Measurements from ENCODE around the gene ZNF568.
A peak's percentile ranks its signal among the peaks of the same experiment; 100 is the strongest.

Gene ZNF568

DNA sequence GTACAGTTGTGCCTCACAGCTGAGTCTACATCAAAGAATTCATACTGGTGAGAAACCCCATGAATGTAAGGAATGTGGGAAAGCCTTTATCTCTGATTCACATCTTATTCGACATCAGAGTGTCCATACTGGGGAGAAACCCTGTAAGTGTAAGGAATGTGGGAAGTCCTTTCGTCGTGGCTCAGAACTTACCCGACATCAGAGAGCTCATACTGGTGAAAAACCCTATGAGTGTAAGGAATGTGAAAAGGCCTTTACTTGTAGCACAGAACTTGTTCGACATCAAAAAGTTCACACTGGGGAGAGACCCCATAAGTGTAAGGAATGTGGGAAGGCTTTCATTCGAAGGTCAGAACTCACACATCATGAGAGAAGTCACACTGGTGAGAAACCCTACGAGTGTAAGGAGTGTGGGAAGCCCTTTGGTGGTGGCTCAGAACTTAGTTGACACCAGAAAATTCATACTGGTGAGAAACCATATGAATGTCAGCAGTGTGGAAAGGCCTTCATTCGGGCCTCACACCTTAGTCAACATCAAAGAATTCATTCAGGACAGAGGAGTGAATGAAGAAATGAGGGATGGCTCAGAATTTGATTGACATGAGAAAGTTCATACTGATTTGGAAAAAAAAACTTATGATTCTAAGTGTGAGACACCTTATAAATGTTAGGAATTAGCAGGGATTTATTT lies 81.2 kb downstream of the ZNF568 start:
- H3K4me3 ChIP-seq (ENCODE audit: low read depth, low read length) = no peak overlapping the region
- no peak for DNase-seq (ENCODE audit: low read depth)

DNA sequence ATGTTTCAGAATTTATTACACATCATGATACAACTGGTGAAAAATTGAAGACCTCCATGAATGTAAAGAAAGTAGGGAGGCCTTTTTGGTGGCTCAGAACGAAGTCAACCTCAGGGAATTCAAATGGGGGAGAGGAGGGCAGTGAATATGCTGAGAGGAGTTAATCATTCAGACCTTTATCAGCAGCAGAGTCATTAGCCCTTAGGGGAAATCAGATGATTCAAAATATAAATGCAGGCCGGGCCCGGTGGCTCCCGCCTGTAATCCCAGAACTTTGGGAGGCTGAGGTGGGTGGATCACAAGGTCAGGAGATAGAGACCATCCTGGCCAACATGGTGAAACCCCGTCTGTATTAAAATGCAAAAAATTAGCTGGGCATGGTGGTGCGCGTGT lies 81.7 kb downstream of the ZNF568 start:
- no peak for DNase-seq (ENCODE audit: low read depth)

DNA sequence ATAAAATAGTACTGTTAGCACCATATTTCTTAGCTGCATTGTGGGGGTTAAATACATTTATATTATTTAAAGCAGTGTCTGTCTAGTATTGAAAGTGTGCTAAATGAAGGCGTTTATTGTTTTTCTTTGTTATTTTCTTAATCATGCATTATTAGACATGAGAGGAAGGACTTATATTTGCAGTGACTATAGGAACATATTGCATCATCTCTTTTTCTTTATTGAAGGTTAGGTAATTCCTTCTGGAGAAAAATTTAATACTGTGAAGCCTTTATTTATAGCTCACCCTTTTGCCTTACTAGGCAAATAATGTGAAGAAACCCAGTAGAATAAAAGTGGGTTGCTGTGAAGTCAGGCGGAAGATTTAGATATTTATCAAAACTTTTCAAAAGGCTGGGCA lies 83.2 kb downstream of the ZNF568 start:
- no peak overlapping the region for H3K4me3 ChIP-seq (ENCODE audit: low read depth, low read length)
- no peak for DNase-seq (ENCODE audit: low read depth)

More for the DNA sequence above, 81.7 kb downstream of the ZNF568 start:
- H3K4me3 ChIP-seq (ENCODE audit: low read depth, low read length) = no peak overlapping the region

DNA sequence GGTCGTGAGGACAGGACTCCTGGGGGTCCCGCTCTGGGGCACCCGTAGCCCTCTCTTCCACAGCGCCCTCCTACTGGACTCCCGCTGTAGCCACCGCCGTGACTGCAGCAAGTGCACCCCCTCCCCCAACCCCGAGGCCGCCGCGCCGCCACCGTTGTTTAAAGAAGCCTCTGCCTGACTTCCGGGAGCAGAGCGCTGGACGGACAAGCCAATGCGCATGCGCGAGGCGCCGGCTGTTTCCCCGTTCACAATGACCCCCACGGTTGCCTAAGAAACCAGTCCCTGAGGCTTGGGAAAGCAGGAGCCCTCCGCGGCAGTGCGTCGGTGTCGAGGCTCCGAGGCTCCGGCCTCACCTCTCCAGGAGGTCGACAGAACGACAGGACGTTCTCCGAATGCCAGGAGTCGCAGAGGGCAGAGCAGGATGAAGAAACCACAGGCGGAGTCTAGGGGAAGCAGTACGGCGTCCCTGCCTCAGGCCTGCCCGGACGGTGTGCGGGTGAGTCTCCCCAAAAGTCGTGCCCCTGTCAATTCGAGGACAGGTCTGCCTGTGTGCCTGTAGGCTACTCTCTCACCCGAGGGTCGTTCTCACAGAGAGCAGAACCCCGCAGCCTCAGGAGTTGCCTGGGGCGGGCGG lies 91.6 kb downstream of the ZNF568 start:
- peak overlapping the region; percentile 17 for H3K4me3 ChIP-seq (ENCODE audit: low read depth, low read length)
- DNase-seq (ENCODE audit: low read depth) = no peak

DNA sequence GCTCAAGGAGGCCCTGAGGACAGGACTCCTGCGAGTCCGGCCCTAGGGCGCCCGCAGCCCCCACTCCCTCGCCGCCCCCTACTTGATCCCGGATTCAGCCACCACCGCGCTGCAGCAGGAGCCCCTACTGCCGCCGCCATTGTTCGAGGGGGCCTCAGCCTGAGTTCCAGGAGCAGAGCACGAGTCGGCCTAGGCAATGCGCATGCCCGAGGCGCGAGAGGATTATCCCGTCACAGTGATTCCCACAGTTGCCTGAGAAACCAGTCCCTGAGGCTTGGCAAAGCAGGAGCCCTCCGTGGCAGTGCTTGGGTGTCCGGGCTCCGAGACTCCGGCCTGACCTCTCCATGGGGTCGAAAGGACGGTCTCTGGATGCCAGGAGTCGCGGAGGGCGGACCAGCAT lies 93.7 kb downstream of the ZNF568 start:
- H3K4me3 ChIP-seq (ENCODE audit: low read depth, low read length) = no peak overlapping the region
- DNase-seq (ENCODE audit: low read depth) = no peak

DNA sequence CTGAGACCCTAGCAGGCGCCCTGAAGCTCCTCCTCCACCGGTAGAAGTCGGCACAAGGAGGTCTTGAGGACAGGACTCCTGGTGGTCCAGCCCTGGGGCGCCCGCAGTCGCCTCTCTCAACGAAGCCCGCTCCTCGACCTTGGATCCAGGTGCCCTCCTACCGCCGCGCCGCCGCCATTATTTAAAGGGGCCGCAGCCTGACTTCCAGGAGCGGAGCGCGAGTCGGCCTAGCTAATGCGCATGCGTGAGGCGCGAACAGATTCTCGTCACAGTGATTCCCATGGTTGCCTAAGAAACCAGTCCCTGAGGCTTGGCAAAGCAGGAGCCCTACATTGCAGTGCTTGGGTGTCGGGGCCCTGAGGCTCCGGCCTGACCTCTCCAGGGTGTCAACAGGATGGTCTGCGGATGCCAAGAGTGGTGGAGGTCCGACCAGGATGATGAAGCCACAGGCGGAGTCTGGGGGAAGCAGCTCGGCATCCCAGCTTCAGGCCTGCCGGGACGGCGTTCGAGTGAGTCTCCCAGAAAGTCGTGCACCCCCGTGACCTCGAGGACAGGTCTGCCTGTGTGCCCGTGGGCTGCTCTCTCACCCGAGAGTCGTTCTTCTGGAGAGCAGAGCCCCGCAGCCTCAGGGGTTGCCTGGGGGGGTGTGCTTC lies 96.1 kb downstream of the ZNF568 start:
- no peak for DNase-seq (ENCODE audit: low read depth)
- H3K4me3 ChIP-seq (ENCODE audit: low read depth, low read length) = no peak overlapping the region

DNA sequence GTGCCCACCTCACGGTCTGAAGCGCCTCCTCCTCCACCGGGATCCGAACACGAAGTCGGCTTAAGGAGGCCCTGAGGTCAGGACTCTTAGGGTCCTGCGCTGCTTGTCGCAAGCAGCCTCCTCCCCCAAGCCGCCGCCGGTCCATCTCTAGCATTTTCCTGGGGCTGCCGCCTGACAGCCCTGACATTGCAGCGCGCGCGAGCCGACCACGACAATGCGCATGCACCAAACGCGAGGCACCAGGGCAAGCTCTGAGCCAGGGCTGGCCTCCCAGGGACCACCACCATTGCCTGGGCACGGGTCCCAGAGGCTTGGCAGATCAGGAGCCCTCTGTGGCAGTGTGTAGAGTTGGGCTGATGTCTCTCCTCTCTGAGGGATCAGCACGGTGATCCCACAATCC lies 98.3 kb downstream of the ZNF568 start:
- no peak overlapping the region for H3K4me3 ChIP-seq (ENCODE audit: low read depth, low read length)
- no peak for DNase-seq (ENCODE audit: low read depth)

DNA sequence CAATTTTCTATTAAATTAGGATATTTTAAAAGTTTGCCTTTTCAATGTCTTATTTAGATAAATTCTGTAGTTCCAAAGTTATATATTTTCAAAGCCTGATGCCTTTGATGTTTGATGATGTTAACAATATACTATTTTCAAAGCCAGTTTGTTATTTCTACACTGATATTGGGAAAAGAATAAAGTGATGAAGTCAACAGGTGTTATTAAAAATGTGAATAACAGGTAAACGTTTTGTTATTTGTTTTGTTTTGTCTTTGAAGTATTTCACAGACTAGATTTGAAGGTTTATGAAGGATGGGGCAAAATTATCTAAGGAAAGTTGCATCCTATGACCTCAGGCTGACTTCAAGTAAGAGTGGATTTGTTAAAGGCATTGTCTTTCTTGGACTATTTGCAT lies 129.0 kb downstream of the ZNF568 start:
- DNase-seq (ENCODE audit: low read depth) = no peak
- H3K4me3 ChIP-seq (ENCODE audit: low read depth, low read length) = no peak overlapping the region

All from skeletal muscle cell (primary cell).